ENCODE data around the gene EHD4.

EHD4 gene
- 58.2 to 160 (median 92.8) reads per million in 9 experiments for total RNA-seq

DNA sequence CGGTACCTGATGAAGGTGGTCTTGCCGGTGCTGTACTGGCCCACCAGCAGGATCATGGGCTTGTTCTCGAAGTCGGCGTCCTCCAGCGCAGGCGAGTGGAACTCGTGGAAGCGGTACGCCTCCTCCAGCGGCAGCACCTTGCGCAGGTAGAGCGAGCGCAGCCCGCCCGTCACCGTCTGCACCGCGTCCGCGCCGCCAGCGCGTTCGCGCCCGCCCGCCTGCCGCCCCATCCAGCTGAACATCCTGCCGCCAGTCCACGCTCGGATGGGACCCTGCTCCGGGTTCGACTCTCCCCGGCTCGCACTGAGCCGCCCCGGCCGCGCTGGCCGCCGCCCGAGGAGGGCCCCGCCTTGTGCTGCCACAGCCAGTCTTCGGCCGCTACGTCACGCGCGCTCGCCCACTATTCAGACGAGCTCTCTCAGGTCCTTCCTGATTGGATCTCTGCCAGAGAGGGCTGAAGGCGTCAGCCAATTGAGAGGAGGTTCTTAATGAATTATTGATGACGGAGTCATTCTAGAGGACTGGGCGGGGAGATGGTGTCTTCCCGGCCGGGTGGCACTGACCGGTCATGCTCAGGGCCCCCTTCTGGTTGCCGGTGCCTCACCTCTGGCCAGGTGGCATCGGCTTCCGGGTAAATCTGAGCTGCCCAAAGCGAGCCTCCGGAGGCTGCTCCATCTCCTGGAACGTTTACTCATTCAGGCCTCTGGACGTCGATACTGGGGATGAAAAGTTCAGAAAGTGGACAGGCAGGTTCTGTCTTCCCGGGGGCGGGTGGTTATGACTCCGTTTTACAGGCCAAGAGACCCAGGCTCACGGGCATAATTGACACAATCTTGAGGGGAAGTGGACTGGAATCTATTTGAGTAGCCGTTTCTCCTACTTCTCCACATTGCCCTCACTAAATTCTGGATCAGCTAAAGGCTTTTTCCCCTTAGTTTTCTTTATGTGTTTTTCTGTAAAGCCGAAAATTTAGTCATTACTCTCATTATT, at the start of gene EHD4:
Gene EHD4 (minus strand): TSS at position 305 of the 990 bp plus-strand sequence. CDS start 63 bp downstream, at position 242.
- Mint-ChIP-seq H3K4me1 (ENCODE audit: low read depth in 2 of 2) (peaks cover 28 to 31% of the 10 kb centered on the region in 2 donors), H3K9me3 (no peaks in the 10 kb centered on the region), H3K27me3 (peaks cover 33 to 34% of the 10 kb centered on the region in 2 donors), H3K4me3 (peak within 1 kb of the TSS; percentile 95 to 96), H3K27ac (peak within 1 kb of the TSS; percentile 95 to 98), H3K36me3 (ENCODE audit: insufficient read depth) (peaks cover 38% of the 10 kb centered on the region)
- ATAC-seq (replicated peaks) (peak; percentile 74), DNase-seq (peak; percentile 92 to 94 (median 92))

GRCh38 chr15:42021593-42021992, 49.2 kb upstream of the EHD4 start:
- H3K9me3 Mint-ChIP-seq = no peaks in the 10 kb centered on the region
- H3K4me3 Mint-ChIP-seq = no peak overlapping the region
- no peak for DNase-seq
- no peaks in the 10 kb centered on the region for H3K36me3 Mint-ChIP-seq (ENCODE audit: insufficient read depth)
- peaks cover 16 to 24% of the 10 kb centered on the region in 2 donors for H3K27me3 Mint-ChIP-seq
- no peaks in the 10 kb centered on the region for H3K4me1 Mint-ChIP-seq (ENCODE audit: low read depth in 2 of 2)
- no peak for ATAC-seq (replicated peaks)
- no peak overlapping the region for H3K27ac Mint-ChIP-seq

DNA sequence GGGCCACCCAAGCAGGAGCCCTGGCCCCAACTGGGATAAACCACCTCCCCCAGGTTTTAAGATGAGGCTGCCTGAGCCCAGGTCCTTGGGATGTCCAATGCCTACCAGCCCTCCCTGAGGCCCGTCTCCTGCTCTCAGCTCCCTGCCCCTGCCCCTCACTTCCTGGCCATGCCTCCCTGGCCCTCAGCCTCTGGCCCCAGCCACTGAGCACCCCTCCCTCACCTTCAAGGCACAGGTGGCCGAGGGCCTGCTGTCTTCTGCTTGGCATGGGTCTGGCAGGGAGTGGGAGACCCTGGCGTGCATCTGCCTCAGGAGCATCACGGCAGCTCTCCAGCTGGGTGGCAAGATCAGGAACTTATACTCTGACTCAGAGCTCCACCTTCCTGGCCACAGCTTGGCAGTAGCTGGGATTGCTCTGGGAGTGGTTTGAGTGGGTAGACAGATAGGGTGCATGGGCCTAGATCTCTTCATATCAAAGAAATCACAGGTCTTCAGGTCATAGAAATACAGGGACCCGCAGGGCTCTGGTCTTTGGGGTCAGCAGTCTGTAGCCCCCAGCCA, 48.4 kb upstream of the EHD4 start, which contains the start of gene PLA2G4E:
Gene PLA2G4E (minus strand): TSS at position 330 of the 561 bp plus-strand sequence. CDS start 12 bp downstream, at position 318.
- H3K27me3 Mint-ChIP-seq = peaks cover 11 to 20% of the 10 kb centered on the region in 2 donors
- H3K27ac Mint-ChIP-seq = no peak within 1 kb of the TSS
- no peak within 1 kb of the TSS for H3K4me3 Mint-ChIP-seq
- no peaks in the 10 kb centered on the region for H3K36me3 Mint-ChIP-seq (ENCODE audit: insufficient read depth)
- H3K4me1 Mint-ChIP-seq (ENCODE audit: low read depth in 2 of 2) = no peaks in the 10 kb centered on the region
- DNase-seq = no peak
- no peaks in the 10 kb centered on the region for H3K9me3 Mint-ChIP-seq
- no peak for ATAC-seq (replicated peaks)

GRCh38 chr15:42018306-42019224, 46.2 kb upstream of the EHD4 start:
- H3K9me3 Mint-ChIP-seq = no peaks in the 10 kb centered on the region
- H3K4me3 Mint-ChIP-seq = no peak overlapping the region
- DNase-seq (no peak), ATAC-seq (replicated peaks) (no peak)
- no peaks in the 10 kb centered on the region for H3K36me3 Mint-ChIP-seq (ENCODE audit: insufficient read depth)
- H3K27me3 Mint-ChIP-seq = peaks cover 18 to 33% of the 10 kb centered on the region in 2 donors
- H3K27ac Mint-ChIP-seq = no peak overlapping the region
- H3K4me1 Mint-ChIP-seq (ENCODE audit: low read depth in 2 of 2) = no peaks in the 10 kb centered on the region

DNA sequence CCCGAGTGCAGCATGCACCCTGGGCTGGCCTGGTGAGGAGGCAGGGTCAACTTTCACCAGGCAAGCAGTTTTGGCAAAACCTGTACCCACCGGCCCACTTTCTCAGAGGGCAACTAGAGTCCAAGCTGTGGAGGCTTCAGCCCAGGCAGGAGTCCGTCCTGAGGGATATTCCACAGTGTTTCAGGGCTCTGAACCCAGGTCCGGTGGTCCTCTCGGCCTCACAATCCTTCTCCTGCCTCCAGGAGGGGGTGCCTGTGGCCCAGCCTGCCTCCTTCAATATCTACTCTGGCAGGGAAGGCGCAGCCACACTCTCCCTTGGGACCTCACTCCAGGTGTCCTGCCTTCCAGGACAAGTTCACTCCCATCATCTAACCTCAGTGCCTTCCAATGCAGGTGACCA, 44.6 kb upstream of the EHD4 start:
- no peak for ATAC-seq (replicated peaks)
- H3K4me1 Mint-ChIP-seq (ENCODE audit: low read depth in 2 of 2) = no peaks in the 10 kb centered on the region
- no peak for DNase-seq
- H3K36me3 Mint-ChIP-seq (ENCODE audit: insufficient read depth) = no peaks in the 10 kb centered on the region
- H3K4me3 Mint-ChIP-seq = no peak overlapping the region
- H3K9me3 Mint-ChIP-seq = no peaks in the 10 kb centered on the region
- no peak overlapping the region for H3K27ac Mint-ChIP-seq
- peaks cover 18 to 33% of the 10 kb centered on the region in 2 donors for H3K27me3 Mint-ChIP-seq

GRCh38 chr15:42014406-42014805, 42.0 kb upstream of the EHD4 start:
- Mint-ChIP-seq H3K4me3 (no peak overlapping the region), H3K4me1 (ENCODE audit: low read depth in 2 of 2) (peaks cover 3 to 4% of the 10 kb centered on the region in 2 donors), H3K9me3 (no peaks in the 10 kb centered on the region), H3K27ac (no peak overlapping the region), H3K27me3 (peaks cover 18 to 26% of the 10 kb centered on the region in 2 donors), H3K36me3 (ENCODE audit: insufficient read depth) (peaks cover 3% of the 10 kb centered on the region)
- DNase-seq = no peak
- ATAC-seq (replicated peaks) = no peak

DNA sequence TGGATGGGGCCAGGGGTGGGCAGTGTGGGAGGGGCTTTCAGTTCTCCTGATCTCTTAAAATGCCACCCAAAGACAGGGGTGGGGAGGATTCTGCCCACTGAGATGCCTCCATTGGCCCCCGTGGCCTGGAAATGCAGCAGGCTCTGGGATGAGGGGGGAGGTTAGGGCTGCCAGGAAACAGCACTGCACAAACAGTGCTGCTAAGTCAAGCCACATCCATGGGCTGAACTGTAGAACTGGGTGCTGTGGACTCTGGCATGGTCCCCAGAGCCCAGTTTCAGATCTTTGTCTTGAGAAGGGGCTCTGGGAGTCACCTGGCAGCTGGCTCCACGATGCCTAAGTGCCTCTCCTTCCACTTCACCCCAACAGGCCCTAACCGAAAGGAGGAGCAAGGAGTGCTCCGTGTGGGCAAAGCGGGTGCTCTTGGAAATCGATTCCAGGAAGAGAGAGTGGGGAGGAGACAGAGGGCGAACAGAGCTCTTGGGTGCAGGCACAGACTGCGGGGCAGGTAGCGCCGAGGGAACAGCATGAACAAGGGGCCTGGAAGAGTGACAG, 40.6 kb upstream of the EHD4 start:
- no peak overlapping the region for H3K4me3 Mint-ChIP-seq
- H3K27ac Mint-ChIP-seq = no peak overlapping the region
- DNase-seq (no peak), ATAC-seq (replicated peaks) (no peak)
- no peaks in the 10 kb centered on the region for H3K9me3 Mint-ChIP-seq
- peaks cover 18 to 26% of the 10 kb centered on the region in 2 donors for H3K27me3 Mint-ChIP-seq
- peaks cover 3 to 4% of the 10 kb centered on the region in 2 donors for H3K4me1 Mint-ChIP-seq (ENCODE audit: low read depth in 2 of 2)
- peaks cover 3% of the 10 kb centered on the region for H3K36me3 Mint-ChIP-seq (ENCODE audit: insufficient read depth)

DNA sequence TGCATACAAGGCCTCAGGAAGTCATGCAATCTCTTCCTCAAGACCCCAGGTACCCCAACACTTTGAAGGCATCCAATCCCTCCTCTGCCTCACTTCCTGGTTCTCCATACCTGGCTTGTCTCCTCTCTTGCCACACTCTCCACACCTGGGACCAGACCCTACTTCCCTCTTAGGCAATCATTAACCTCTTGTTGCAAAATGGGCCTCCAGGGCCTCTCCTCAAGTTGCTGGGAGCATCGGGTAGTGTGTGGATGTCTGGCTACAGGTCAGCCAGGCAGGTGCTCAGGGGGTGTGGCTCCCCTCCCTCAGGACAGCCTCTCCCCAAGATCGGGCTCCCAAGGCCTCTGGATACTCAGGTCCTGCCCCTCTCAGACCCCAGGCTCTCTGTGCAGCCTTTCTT, 39.9 kb upstream of the EHD4 start:
- Mint-ChIP-seq H3K27ac (no peak overlapping the region), H3K4me1 (ENCODE audit: low read depth in 2 of 2) (peaks cover 3 to 4% of the 10 kb centered on the region in 2 donors), H3K9me3 (no peaks in the 10 kb centered on the region), H3K36me3 (ENCODE audit: insufficient read depth) (peaks cover 3% of the 10 kb centered on the region), H3K27me3 (peaks cover 15 to 22% of the 10 kb centered on the region in 2 donors), H3K4me3 (no peak overlapping the region)
- DNase-seq (no peak), ATAC-seq (replicated peaks) (no peak)

DNA sequence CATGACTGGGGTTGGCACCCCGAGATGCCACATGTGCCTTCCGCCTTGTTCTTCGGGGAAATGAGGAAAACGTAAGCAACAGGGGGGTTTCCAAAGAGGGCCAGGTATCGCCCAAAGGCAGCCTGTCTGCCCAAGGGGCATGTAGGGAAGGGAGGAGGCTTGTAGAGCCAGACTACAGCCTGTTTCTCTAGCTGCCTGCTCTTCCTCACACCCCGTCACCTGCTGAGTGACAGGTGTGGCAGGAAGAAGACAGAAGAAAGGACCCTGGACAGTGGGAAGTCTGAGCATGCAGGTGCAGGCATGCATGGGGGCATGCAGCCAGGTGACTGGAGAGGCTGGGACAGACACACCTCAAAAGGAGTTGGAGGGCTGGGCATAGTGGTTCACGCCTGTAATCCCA, 38.7 kb upstream of the EHD4 start:
- Mint-ChIP-seq H3K27ac (no peak overlapping the region), H3K4me1 (ENCODE audit: low read depth in 2 of 2) (peaks cover 3 to 4% of the 10 kb centered on the region in 2 donors), H3K27me3 (peaks cover 8 to 13% of the 10 kb centered on the region in 2 donors), H3K36me3 (ENCODE audit: insufficient read depth) (peaks cover 5% of the 10 kb centered on the region), H3K9me3 (no peaks in the 10 kb centered on the region), H3K4me3 (no peak overlapping the region)
- DNase-seq (no peak), ATAC-seq (replicated peaks) (no peak)

DNA sequence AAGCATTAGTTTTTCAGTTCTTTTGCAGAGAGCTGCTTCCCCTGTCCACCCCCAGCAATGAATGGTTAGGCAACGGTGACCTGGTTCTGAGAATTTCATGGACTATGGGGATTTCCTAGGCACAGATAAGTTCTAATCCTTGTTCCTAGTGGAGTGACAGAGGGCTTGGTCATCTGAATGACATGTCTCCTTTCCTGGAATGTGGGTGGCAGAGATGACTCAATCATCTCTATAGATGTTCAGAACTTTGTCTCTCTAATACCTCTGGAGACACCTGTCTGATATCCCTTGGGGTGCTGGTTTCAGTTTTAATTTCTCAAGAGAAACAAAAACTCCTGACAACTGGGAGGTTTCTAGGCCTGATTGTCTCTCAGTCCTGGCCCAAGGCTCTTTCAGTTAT, 38.1 kb upstream of the EHD4 start:
- no peak overlapping the region for H3K4me3 Mint-ChIP-seq
- H3K9me3 Mint-ChIP-seq = no peaks in the 10 kb centered on the region
- peaks cover 7% of the 10 kb centered on the region for H3K36me3 Mint-ChIP-seq (ENCODE audit: insufficient read depth)
- no peak overlapping the region for H3K27ac Mint-ChIP-seq
- ATAC-seq (replicated peaks) (no peak), DNase-seq (no peak)
- peaks cover 7 to 12% of the 10 kb centered on the region in 2 donors for H3K27me3 Mint-ChIP-seq
- peaks cover 3 to 4% of the 10 kb centered on the region in 2 donors for H3K4me1 Mint-ChIP-seq (ENCODE audit: low read depth in 2 of 2)

GRCh38 chr15:42009474-42009873, 37.1 kb upstream of the EHD4 start:
- H3K4me1 Mint-ChIP-seq (ENCODE audit: low read depth in 2 of 2) = peaks cover 3 to 4% of the 10 kb centered on the region in 2 donors
- H3K9me3 Mint-ChIP-seq = no peaks in the 10 kb centered on the region
- peaks cover 0 to 2% of the 10 kb centered on the region in 2 donors for H3K27me3 Mint-ChIP-seq
- no peak for DNase-seq
- H3K36me3 Mint-ChIP-seq (ENCODE audit: insufficient read depth) = peaks cover 7% of the 10 kb centered on the region
- H3K27ac Mint-ChIP-seq = peak overlapping the region; percentile 11 to 39
- no peak overlapping the region for H3K4me3 Mint-ChIP-seq
- ATAC-seq (replicated peaks) = no peak

DNA sequence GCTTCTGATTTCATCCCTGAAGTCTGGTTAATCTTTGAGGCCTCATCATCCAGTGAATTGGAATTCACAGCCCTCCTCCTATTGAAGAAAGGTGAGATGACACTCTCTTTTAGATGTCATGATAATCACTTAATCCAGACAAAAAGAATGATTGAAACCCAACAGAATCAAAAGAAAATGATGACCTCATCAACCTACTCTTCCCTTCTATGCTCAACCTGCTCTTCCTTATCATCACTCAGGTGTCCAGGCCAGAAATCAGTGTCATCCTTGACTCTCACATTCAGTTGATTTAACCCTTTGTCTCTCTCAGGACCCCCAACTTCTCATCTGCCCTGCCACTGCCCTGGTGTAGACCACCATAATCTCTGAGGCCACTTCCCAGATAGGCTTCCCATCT, 36.7 kb upstream of the EHD4 start:
- no peak overlapping the region for H3K4me3 Mint-ChIP-seq
- peak overlapping the region in 1 of 2 donors; percentile 11 for H3K27ac Mint-ChIP-seq
- peaks cover 3 to 4% of the 10 kb centered on the region in 2 donors for H3K4me1 Mint-ChIP-seq (ENCODE audit: low read depth in 2 of 2)
- no peaks in the 10 kb centered on the region for H3K9me3 Mint-ChIP-seq
- H3K36me3 Mint-ChIP-seq (ENCODE audit: insufficient read depth) = peaks cover 7% of the 10 kb centered on the region
- H3K27me3 Mint-ChIP-seq = no peaks in the 10 kb centered on the region
- ATAC-seq (replicated peaks) (no peak), DNase-seq (no peak)
